Measurements from ENCODE around the gene SCN5A.

Gene SCN5A

DNA sequence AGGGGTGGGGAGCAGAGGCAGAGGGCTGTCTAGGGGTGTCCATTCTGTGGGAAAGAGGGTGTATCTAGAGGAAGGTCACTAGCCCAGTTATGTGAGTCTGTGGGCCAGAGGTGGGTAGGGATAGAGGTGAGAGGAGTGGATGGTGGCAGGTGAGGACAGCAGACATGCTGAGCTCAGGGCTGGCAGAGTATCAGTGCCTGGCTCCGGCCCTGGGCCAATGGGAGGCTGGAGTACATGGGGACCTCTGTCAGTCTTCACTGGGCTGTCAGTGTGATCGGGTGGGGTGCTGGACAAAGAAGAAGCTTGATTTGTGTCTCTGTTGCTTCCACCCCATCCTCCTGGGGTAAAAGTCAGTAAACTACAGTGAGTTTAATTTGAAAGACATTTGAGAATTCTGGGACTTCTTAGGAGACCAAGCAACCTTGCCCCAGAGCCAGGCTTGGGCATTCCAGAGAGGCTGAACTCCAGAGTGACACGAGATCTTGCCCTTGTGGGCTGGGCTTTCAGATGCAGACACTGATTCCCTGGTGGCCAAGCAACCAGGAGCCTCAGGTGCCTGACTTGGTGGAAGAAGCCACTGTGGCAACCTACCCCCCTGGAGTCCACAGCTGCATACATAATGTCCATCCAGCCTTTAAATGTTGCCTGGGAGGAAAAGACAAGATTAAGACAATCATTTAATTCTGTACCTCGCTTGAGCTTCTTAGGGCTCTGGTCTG lies 92.7 kb downstream of the SCN5A start:
- H3K9me3 ChIP-seq (ENCODE audit: control insufficient read depth, low read length): no peaks in the 10 kb centered on the region
- no peaks in the 10 kb centered on the region for H3K36me3 ChIP-seq (ENCODE audit: control insufficient read depth, insufficient read depth, low read length)
- H3K4me3 ChIP-seq (ENCODE audit: low read length): no peak overlapping the region
- H3K4me1 ChIP-seq (ENCODE audit: control insufficient read depth, insufficient read depth, low read length): no peaks in the 10 kb centered on the region
- H3K27me3 ChIP-seq (ENCODE audit: control insufficient read depth, insufficient read depth, low read length): no peaks in the 10 kb centered on the region
- no peak overlapping the region for H3K9ac ChIP-seq (ENCODE audit: low read length)

DNA sequence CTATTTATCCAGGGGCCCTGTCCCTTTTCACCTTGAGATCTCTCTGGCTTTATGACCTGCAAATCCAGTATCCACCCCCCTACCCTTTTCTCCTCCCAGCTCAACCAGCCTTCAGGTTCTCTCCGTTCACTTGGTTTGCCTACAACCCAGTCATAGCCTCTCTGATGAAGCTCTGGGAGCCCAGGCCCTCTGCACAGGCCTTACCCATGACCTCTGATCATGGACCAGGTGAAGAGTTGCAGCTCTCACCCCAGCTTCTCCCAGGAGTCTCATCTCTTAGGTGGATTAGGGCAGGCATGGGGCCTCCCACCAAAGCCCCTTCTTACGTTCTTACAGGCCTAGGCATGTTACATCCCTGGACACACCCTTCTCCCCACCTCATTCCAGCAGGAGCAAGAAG lies 93.6 kb downstream of the SCN5A start:
- H3K9ac ChIP-seq (ENCODE audit: low read length): no peak overlapping the region
- no peaks in the 10 kb centered on the region for H3K9me3 ChIP-seq (ENCODE audit: control insufficient read depth, low read length)
- no peaks in the 10 kb centered on the region for H3K27me3 ChIP-seq (ENCODE audit: control insufficient read depth, insufficient read depth, low read length)
- H3K4me3 ChIP-seq (ENCODE audit: low read length): no peak overlapping the region
- H3K36me3 ChIP-seq (ENCODE audit: control insufficient read depth, insufficient read depth, low read length): no peaks in the 10 kb centered on the region
- no peaks in the 10 kb centered on the region for H3K4me1 ChIP-seq (ENCODE audit: control insufficient read depth, insufficient read depth, low read length)

DNA sequence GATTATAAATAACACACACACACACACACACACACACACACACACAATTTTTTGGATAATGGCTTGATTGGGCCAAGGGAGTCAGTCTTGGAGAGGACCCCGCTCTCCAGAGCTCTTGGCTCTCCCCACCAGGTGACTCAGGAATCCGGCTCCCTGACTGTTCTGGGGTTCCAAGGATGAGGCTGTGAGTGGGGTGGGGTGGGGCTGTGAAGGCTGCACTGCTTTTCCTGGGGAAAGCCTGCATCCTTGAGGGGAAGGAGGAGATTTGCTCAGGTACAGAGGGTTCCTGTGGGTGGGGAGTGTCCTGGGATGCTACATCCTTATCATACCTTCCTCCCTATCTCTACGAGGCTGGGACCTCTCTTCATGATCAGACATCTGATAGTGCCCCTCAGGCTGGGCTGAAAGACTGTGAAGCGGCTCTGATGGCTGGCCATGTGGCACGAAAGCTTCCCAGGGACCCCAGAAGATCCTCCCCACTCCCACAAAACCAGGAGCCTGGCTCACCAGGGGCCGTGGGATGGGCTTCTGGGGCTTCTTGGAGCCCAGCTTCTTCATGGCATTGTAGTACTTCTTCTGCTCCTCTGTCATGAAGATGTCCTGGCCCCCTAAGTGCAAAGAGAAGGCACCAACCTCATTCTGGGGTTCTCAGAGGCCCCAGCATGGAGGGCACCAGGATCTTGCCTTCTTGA lies 94.2 kb downstream of the SCN5A start:
- Histone ChIP-seq H3K27me3 (ENCODE audit: control insufficient read depth, insufficient read depth, low read length) (no peaks in the 10 kb centered on the region), H3K36me3 (ENCODE audit: control insufficient read depth, insufficient read depth, low read length) (no peaks in the 10 kb centered on the region), H3K4me3 (ENCODE audit: low read length) (no peak overlapping the region), H3K9ac (ENCODE audit: low read length) (no peak overlapping the region), H3K9me3 (ENCODE audit: control insufficient read depth, low read length) (no peaks in the 10 kb centered on the region), H3K4me1 (ENCODE audit: control insufficient read depth, insufficient read depth, low read length) (no peaks in the 10 kb centered on the region)

DNA sequence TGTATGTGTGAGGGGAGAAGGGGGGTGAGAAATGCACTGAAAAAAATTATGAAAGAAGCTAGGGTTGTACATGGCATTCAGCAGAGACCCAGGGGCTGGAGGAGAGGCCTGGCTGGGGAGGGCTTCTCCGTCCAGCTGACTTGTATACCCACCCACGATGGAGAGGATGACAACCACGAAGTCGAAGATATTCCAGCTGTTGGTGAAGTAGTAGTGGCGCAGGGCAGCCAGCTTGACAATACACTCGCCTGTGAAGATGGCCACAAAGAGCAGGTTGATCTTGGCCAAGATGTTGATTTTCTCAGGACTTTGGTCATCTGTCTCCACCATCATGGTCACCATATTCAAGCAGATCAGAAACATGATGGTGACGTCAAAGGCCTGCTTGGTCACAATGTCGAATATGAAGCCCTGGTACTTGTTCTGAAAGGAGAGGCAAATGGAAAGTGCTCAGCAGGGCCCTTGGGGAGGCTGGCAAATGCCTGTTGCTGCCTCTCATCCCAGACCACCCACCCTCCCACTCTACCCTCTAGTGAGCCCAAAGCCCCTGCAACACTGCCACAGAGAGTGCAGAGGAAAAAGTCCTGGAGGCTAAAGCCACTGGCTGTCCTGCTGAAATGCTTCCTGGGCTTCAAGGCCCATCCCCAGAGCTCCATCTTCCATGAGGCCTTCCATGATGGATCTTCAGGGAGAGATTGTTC lies 95.2 kb downstream of the SCN5A start:
- Histone ChIP-seq H3K4me1 (ENCODE audit: control insufficient read depth, insufficient read depth, low read length) (no peaks in the 10 kb centered on the region), H3K4me3 (ENCODE audit: low read length) (no peak overlapping the region), H3K9me3 (ENCODE audit: control insufficient read depth, low read length) (no peaks in the 10 kb centered on the region), H3K27me3 (ENCODE audit: control insufficient read depth, insufficient read depth, low read length) (no peaks in the 10 kb centered on the region), H3K9ac (ENCODE audit: low read length) (no peak overlapping the region), H3K36me3 (ENCODE audit: control insufficient read depth, insufficient read depth, low read length) (no peaks in the 10 kb centered on the region)

DNA sequence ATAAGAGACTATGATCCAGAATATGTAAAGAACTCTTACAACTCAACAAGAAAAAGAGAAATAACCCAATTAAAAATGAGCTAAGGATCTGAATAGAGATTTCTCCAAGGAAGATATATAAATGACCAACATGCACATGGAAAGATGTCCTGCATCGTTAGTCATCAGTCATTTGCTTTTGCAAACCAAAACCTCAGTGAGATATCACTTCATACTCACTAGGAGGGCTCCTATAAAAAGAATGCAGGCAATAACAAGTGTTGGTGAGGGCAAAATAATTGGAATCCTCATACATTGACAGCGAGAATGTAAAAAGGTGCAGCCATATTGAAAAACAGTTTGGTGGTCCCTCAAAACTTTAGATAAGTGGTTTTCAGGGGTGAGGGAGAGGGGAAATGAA lies 96.4 kb downstream of the SCN5A start:
- H3K9me3 ChIP-seq (ENCODE audit: control insufficient read depth, low read length): no peaks in the 10 kb centered on the region
- H3K36me3 ChIP-seq (ENCODE audit: control insufficient read depth, insufficient read depth, low read length): no peaks in the 10 kb centered on the region

DNA sequence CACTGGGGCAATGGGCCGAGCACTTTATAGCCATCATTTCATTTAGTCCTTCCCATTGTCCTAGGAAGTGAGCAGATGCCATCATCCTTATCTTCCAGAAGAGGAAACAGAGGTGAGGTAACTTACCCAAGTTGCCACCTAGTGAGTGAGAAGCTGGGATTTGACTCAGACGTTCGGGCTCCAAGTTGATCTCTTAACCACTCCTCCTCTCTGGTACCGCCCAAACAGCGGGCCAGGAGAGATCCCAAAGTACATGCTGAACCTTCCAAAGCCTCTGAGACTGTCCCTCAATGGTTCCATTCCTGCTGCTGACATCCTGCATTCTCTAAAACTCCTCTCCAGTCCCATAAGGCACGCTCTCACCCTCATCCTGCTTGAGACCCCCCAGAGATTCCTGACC lies 97.1 kb downstream of the SCN5A start:
- H3K27me3 ChIP-seq (ENCODE audit: control insufficient read depth, insufficient read depth, low read length): peaks cover 8% of the 10 kb centered on the region
- no peak overlapping the region for H3K9ac ChIP-seq (ENCODE audit: low read length)
- no peak overlapping the region for H3K4me3 ChIP-seq (ENCODE audit: low read length)
- no peaks in the 10 kb centered on the region for H3K36me3 ChIP-seq (ENCODE audit: control insufficient read depth, insufficient read depth, low read length)
- no peaks in the 10 kb centered on the region for H3K9me3 ChIP-seq (ENCODE audit: control insufficient read depth, low read length)
- no peaks in the 10 kb centered on the region for H3K4me1 ChIP-seq (ENCODE audit: control insufficient read depth, insufficient read depth, low read length)

More for the DNA sequence above, 96.4 kb downstream of the SCN5A start:
- Histone ChIP-seq H3K4me1 (ENCODE audit: control insufficient read depth, insufficient read depth, low read length) (no peaks in the 10 kb centered on the region), H3K27me3 (ENCODE audit: control insufficient read depth, insufficient read depth, low read length) (peaks cover 8% of the 10 kb centered on the region), H3K4me3 (ENCODE audit: low read length) (no peak overlapping the region), H3K9ac (ENCODE audit: low read length) (no peak overlapping the region)

DNA sequence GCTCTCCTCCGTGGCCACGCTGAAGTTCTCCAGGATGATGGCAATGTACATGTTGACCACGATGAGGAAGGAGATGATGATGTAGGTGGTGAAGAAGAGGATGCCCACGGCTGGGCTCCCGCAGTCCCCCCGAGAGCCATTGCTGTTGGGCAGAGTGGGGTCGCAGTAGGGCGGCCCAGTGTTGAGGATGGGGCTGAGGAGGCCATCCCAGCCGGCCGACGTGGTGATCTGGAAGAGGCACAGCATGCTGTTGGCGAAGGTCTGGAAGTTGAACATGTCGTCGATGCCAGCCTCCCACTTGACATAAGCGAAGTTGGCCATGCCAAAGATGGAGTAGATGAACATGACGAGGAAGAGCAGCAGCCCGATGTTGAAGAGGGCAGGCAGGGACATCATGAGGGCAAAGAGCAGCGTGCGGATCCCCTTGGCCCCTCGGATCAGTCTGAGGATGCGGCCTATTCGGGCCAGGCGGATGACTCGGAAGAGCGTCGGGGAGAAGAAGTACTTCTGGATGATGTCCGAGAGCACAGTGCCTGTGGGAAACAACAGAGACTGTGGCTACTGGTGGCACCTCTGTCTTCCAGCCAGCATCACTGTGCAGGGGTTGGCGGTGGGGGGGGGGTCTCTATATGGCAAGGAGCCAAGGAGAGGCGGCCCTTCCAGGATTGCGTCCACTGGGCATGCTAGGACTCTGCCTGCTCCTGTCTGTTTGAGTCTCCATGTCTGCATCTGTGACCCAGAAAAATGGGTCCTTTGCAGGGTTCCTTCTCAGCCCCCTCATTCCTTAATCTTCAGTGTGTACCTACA lies 98.3 kb downstream of the SCN5A start:
- H3K36me3 ChIP-seq (ENCODE audit: control insufficient read depth, insufficient read depth, low read length): no peaks in the 10 kb centered on the region
- no peaks in the 10 kb centered on the region for H3K9me3 ChIP-seq (ENCODE audit: control insufficient read depth, low read length)
- H3K4me1 ChIP-seq (ENCODE audit: control insufficient read depth, insufficient read depth, low read length): no peaks in the 10 kb centered on the region
- H3K4me3 ChIP-seq (ENCODE audit: low read length): no peak overlapping the region
- H3K9ac ChIP-seq (ENCODE audit: low read length): no peak overlapping the region
- peaks cover 8% of the 10 kb centered on the region for H3K27me3 ChIP-seq (ENCODE audit: control insufficient read depth, insufficient read depth, low read length)

DNA sequence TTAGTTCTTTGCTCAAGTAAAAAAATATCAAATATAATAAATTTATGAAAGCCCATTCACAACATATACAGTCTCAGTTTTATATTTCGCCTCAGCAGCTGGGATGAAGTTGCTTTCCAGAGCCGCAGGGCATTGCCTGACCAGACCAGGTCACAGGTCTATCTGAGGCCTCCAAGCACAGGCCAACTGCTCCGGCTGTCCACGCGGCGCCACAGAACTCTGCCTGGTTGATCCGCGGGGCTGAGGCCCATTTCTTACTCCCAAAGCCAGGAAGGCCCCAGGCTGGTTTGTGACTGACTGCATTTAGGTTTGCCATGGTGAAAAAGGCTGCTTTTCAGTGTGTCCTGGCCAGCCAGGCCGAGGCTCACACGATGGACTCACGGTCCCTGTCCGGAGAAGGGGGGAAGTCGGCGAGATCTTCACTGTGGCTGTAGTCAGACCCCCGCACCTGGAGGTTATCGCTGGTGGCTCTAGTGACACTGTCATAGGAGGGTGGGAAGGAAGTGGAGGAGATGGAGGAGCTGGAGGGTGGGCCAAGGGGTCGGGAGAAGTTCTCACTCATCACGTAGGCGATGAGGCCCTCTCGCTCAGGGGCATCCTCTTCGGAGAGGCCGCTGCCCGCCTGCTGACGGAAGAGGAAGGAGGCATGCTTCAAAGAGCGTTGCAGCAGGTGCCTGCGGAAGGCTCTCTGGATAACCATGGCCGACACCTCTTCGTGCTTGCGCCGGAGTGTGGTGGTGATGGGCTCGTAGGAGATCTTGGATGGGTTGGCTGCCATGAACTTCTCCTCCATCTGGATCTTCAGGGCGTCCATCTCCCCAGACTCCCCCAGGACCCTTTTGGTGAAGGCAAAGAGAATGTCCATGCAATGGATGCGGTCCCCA lies 99.3 kb downstream of the SCN5A start:
- Histone ChIP-seq H3K4me1 (ENCODE audit: control insufficient read depth, insufficient read depth, low read length) (no peaks in the 10 kb centered on the region), H3K4me3 (ENCODE audit: low read length) (no peak overlapping the region), H3K9ac (ENCODE audit: low read length) (no peak overlapping the region), H3K27me3 (ENCODE audit: control insufficient read depth, insufficient read depth, low read length) (peaks cover 8% of the 10 kb centered on the region), H3K36me3 (ENCODE audit: control insufficient read depth, insufficient read depth, low read length) (no peaks in the 10 kb centered on the region), H3K9me3 (ENCODE audit: control insufficient read depth, low read length) (no peaks in the 10 kb centered on the region)

DNA sequence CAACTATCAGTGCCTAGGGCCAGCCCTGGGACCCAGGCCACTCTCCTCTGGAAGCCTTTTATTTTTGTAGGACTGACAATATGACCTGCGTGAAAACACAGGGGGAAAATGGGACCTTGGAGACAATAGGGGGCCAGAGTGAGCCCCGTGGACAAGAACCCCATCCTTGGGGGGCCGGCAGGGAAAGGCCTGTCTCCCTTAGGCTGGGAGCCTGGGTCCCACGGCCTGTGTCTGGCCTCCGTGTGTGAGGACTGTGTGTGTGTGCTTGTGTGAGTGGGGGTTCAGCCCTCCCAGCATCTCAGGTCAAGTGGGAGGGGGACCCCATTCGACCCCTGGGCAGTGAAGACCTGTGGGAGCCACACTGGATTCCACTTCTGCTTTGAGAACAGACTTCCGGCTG lies 100.0 kb downstream of the SCN5A start:
- H3K36me3 ChIP-seq (ENCODE audit: control insufficient read depth, insufficient read depth, low read length): no peaks in the 10 kb centered on the region
- H3K4me3 ChIP-seq (ENCODE audit: low read length): no peak overlapping the region
- peaks cover 8% of the 10 kb centered on the region for H3K27me3 ChIP-seq (ENCODE audit: control insufficient read depth, insufficient read depth, low read length)
- H3K9ac ChIP-seq (ENCODE audit: low read length): no peak overlapping the region
- H3K9me3 ChIP-seq (ENCODE audit: control insufficient read depth, low read length): no peaks in the 10 kb centered on the region
- H3K4me1 ChIP-seq (ENCODE audit: control insufficient read depth, insufficient read depth, low read length): no peaks in the 10 kb centered on the region

DNA sequence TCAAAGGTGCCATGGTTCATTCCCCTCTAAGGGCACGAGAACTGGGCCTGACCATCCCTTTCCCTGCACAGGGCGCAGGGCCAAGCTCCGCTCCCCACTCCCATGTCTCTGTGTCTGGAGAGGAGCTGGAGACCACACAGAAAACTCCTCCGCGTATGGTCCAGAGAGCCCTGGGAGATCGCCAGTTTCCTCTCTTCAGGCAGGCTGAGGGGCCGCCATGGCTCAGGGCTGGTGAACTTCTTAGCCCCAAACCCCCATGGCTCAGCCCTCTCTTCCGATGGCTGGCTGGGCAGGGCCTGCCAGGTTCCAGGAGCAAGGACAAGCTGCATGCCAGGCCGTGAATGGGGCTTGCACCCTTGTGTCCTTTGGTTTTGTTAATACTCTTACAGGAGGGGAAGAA lies 100.4 kb downstream of the SCN5A start:
- peaks cover 8% of the 10 kb centered on the region for H3K27me3 ChIP-seq (ENCODE audit: control insufficient read depth, insufficient read depth, low read length)
- no peaks in the 10 kb centered on the region for H3K9me3 ChIP-seq (ENCODE audit: control insufficient read depth, low read length)

More for the DNA sequence above, 100.4 kb downstream of the SCN5A start:
- Histone ChIP-seq H3K4me1 (ENCODE audit: control insufficient read depth, insufficient read depth, low read length) (no peaks in the 10 kb centered on the region), H3K9ac (ENCODE audit: low read length) (no peak overlapping the region), H3K36me3 (ENCODE audit: control insufficient read depth, insufficient read depth, low read length) (no peaks in the 10 kb centered on the region), H3K4me3 (ENCODE audit: low read length) (no peak overlapping the region)
